Calu3 (cell line): Measurements from ENCODE around the gene KIF4B. TPM values are rescaled to one million over a fixed set of nuclear protein-coding genes. Genes with fewer than 3 reads are reported as not detected.
"Not testable (repeated sequence)": the region's sequence is repeated elsewhere in the genome, so short reads cannot be mapped to it uniquely, and the experiment has no call there.

Experiments
- BruUV-seq: library from RNA; stranded (reverse); fragments of 400-500 nt; replicated peaks from 2 replicates; lab custom pipeline; 2021; lab: Mats Ljungman, UMichigan
- CTCF ChIA-PET: fragments of 300-600 bp; sonication (Branson Sonifier 250); formaldehyde crosslinking; loops from one replicate; lab custom pipeline; 2022; ENCODE audit warnings: antibody characterized with exemption; lab: Charles Lee
- DNase-seq: peaks from one replicate; pipeline ENCODE4 v3.0.0; 2022
- H3K27ac Mint-ChIP-seq: one replicate; pipeline ENCODE4 v1.8.0; 2022; ENCODE audit warnings: mixed read lengths; ENCODE audit not compliant: unreplicated experiment
- H3K27me3 Mint-ChIP-seq: one replicate; pipeline ENCODE4 v1.8.0; 2022; ENCODE audit warnings: mixed read lengths; ENCODE audit not compliant: unreplicated experiment
- H3K36me3 Mint-ChIP-seq: one replicate; pipeline ENCODE4 v1.8.0; 2022; ENCODE audit warnings: mild to moderate bottlenecking, moderate library complexity, mixed read lengths; ENCODE audit not compliant: insufficient read depth, unreplicated experiment
- H3K4me1 Mint-ChIP-seq: one replicate; pipeline ENCODE4 v1.8.0; 2022; ENCODE audit warnings: mild to moderate bottlenecking, low read depth, mixed read lengths; ENCODE audit not compliant: unreplicated experiment
- H3K4me3 Mint-ChIP-seq: one replicate; pipeline ENCODE4 v1.8.0; 2022; ENCODE audit warnings: mild to moderate bottlenecking, low read depth, moderate library complexity, mixed read lengths; ENCODE audit not compliant: unreplicated experiment
- H3K9me3 Mint-ChIP-seq: one replicate; pipeline ENCODE4 v1.8.0; 2022; ENCODE audit warnings: low read depth, mixed read lengths; ENCODE audit not compliant: unreplicated experiment
- CTCF ChIP-seq: fragments of 200-600 bp; IDR thresholded peaks from one replicate; pipeline ENCODE4 v1.8.0; 2022; ENCODE audit warnings: antibody characterized with exemption; ENCODE audit not compliant: unreplicated experiment
- intact Hi-C: fragments of 100-400 bp; cut with micrococcal nuclease; formaldehyde crosslinking; loops from one replicate; pipeline ENCODE4 v1.10.0; 2022; ENCODE audit not compliant: unreplicated experiment
- total RNA-seq: library from RNA; stranded (reverse); gene quantifications from 2 replicates; pipeline ENCODE4 v1.2.3, GENCODE V29; 2022

The KIF4B gene
- total RNA-seq, 1 experiment from 2014 or later = not detected

GRCh38 chr5:154997746-154998145 lies 15.8 kb upstream of the KIF4B start:
- intact Hi-C loops = no loop called here
- TF ChIP-seq CTCF = no peak
- no TSS peak for BruUV-seq
- H3K4me1 Mint-ChIP-seq = peaks cover 30% of the 10 kb centered on the region
- DNase-seq = no peak
- CTCF ChIA-PET = interaction anchor here (0.6 kb wide), 1 partner anchor 25 kb away, joined by 4 read pairs; no protein-coding TSS in a partner anchor
- no peaks in the 10 kb centered on the region for H3K36me3 Mint-ChIP-seq
- H3K9me3 Mint-ChIP-seq = no peaks in the 10 kb centered on the region
- H3K27ac Mint-ChIP-seq = peak overlapping the region; percentile 13
- H3K27me3 Mint-ChIP-seq = no peaks in the 10 kb centered on the region
- no peak overlapping the region for H3K4me3 Mint-ChIP-seq

GRCh38 chr5:154999865-155000264 lies 13.7 kb upstream of the KIF4B start:
- TF ChIP-seq CTCF = no peak
- CTCF ChIA-PET = no interaction called here
- H3K9me3 Mint-ChIP-seq = no peaks in the 10 kb centered on the region
- H3K36me3 Mint-ChIP-seq = no peaks in the 10 kb centered on the region
- H3K4me3 Mint-ChIP-seq = no peak overlapping the region
- no peak overlapping the region for H3K27ac Mint-ChIP-seq
- peaks cover 30% of the 10 kb centered on the region for H3K4me1 Mint-ChIP-seq
- no peaks in the 10 kb centered on the region for H3K27me3 Mint-ChIP-seq
- no peak for DNase-seq
- intact Hi-C loops = loop anchor here (5.0 kb wide), 1 partner anchor 348 kb away; no protein-coding TSS in a partner anchor
- no TSS peak for BruUV-seq

GRCh38 chr5:155001523-155001922 lies 12.0 kb upstream of the KIF4B start:
- peaks cover 30% of the 10 kb centered on the region for H3K4me1 Mint-ChIP-seq
- CTCF ChIA-PET = no interaction called here

GRCh38 chr5:155002722-155003121 lies 10.8 kb upstream of the KIF4B start:
- DNase-seq = peak; percentile 59
- not testable (repeated sequence) for H3K9me3 Mint-ChIP-seq, H3K4me3 Mint-ChIP-seq, BruUV-seq, H3K27ac Mint-ChIP-seq, H3K36me3 Mint-ChIP-seq
- H3K4me1 Mint-ChIP-seq = peaks cover 22% of the 10 kb centered on the region
- peaks cover 14% of the 10 kb centered on the region for H3K27me3 Mint-ChIP-seq
- CTCF ChIA-PET = interaction anchor here (0.7 to 4.0 kb wide), 2 partner anchors 30 to 36 kb away, joined by 3 to 41 read pairs; no protein-coding TSS in a partner anchor
- intact Hi-C loops = loop anchor here (1.0 to 5.0 kb wide), 2 partner anchors 57 to 350 kb away; no protein-coding TSS in a partner anchor

More at GRCh38 chr5:155001523-155001922, 12.0 kb upstream of the KIF4B start:
- TF ChIP-seq CTCF = no peak
- Mint-ChIP-seq H3K36me3 (no peaks in the 10 kb centered on the region), H3K27ac (no peak overlapping the region), H3K9me3 (no peaks in the 10 kb centered on the region), H3K27me3 (peaks cover 2% of the 10 kb centered on the region), H3K4me3 (no peak overlapping the region)
- intact Hi-C loops = loop anchor here (5.0 kb wide), 1 partner anchor 349 kb away; no protein-coding TSS in a partner anchor
- BruUV-seq = no TSS peak
- no peak for DNase-seq

- BruUV-seq = no TSS peak
- no peaks in the 10 kb centered on the region for H3K36me3 Mint-ChIP-seq
- no peak overlapping the region for H3K4me3 Mint-ChIP-seq
- peaks cover 15% of the 10 kb centered on the region for H3K27me3 Mint-ChIP-seq
- peak; percentile 76 for DNase-seq
- no peaks in the 10 kb centered on the region for H3K9me3 Mint-ChIP-seq
- CTCF ChIA-PET = interaction anchor here (0.6 to 4.0 kb wide), 7 partner anchors 15 to 357 kb away, joined by 3 to 41 read pairs (median 5); no protein-coding TSS in a partner anchor
- peak; percentile 78 for TF ChIP-seq CTCF
- H3K27ac Mint-ChIP-seq = no peak overlapping the region
- H3K4me1 Mint-ChIP-seq = peaks cover 16% of the 10 kb centered on the region
- intact Hi-C loops = loop anchor here (1.0 to 5.0 kb wide), 4 partner anchors 32 to 352 kb away; no protein-coding TSS in a partner anchor
Observed at GRCh38 chr5:155004138-155004744, 9.3 kb upstream of the KIF4B start.

GRCh38 chr5:155006265-155006664 lies 7.3 kb upstream of the KIF4B start:
- peaks cover 29% of the 10 kb centered on the region for H3K27me3 Mint-ChIP-seq
- BruUV-seq, H3K4me3 Mint-ChIP-seq, H3K36me3 Mint-ChIP-seq, DNase-seq, H3K27ac Mint-ChIP-seq, H3K9me3 Mint-ChIP-seq, intact Hi-C loops, CTCF ChIA-PET: not testable (repeated sequence)
- H3K4me1 Mint-ChIP-seq = peaks cover 15% of the 10 kb centered on the region
